Measurements from ENCODE around the gene SPEG.
A peak's percentile ranks its signal among the peaks of the same experiment; 100 is the strongest.

Gene SPEG

GRCh38 chr2:219464286-219465032, 29.8 kb downstream of the SPEG start:
- no peak for DNase-seq

- no peak for DNase-seq
Measured at GRCh38 chr2:219465659-219466561, 31.3 kb downstream of the SPEG start.

- DNase-seq: no peak
Measured at GRCh38 chr2:219466816-219467735, 32.4 kb downstream of the SPEG start.

GRCh38 chr2:219467736-219468075, 33.1 kb downstream of the SPEG start:
- no peak for DNase-seq

GRCh38 chr2:219468410-219469185, 34.0 kb downstream of the SPEG start:
- DNase-seq: no peak

GRCh38 chr2:219469186-219469724, 34.6 kb downstream of the SPEG start:
- peak; percentile 41 for DNase-seq

GRCh38 chr2:219470429-219470828, 35.8 kb downstream of the SPEG start:
- DNase-seq: no peak

- no peak for DNase-seq
Measured at GRCh38 chr2:219471476-219472371, 37.1 kb downstream of the SPEG start.

GRCh38 chr2:219472629-219473187, 38.1 kb downstream of the SPEG start:
- DNase-seq: no peak

GRCh38 chr2:219473511-219473910, 38.9 kb downstream of the SPEG start:
- DNase-seq: no peak

GRCh38 chr2:219474285-219475060, 39.8 kb downstream of the SPEG start:
- DNase-seq: no peak

- DNase-seq: no peak
Measured at GRCh38 chr2:219475278-219475677, 40.6 kb downstream of the SPEG start.

- peak; percentile 83 for DNase-seq
Measured at GRCh38 chr2:219475697-219476651, 41.3 kb downstream of the SPEG start.

- no peak for DNase-seq
Measured at GRCh38 chr2:219476652-219477151, 42.1 kb downstream of the SPEG start.

- DNase-seq: no peak
Measured at GRCh38 chr2:219477179-219477578, 42.5 kb downstream of the SPEG start.

- no peak for DNase-seq
Measured at GRCh38 chr2:219477815-219478214, 43.2 kb downstream of the SPEG start.

GRCh38 chr2:219478916-219479315, 44.3 kb downstream of the SPEG start:
- no peak for DNase-seq

- no peak for DNase-seq
Measured at GRCh38 chr2:219480004-219480403, 45.4 kb downstream of the SPEG start.

Data from fibroblast of upper back skin (primary cell).